ENCODE data around the gene APPBP2.
"Not testable (repeated sequence)": the region's sequence is repeated elsewhere in the genome, so short reads cannot be mapped to it uniquely, and the experiment has no call there.

APPBP2 gene

GRCh38 chr17:60534613-60535157 lies 8.6 kb upstream of the APPBP2 start:
- DNase-seq (ENCODE audit: low read depth in 1 of 2, low spot score in 1 of 2) = no peak

- DNase-seq (ENCODE audit: low read depth in 1 of 2, low spot score in 1 of 2) = no peak
These were observed 8.0 kb upstream of the APPBP2 start for GRCh38 chr17:60534010-60534555.

- DNase-seq (ENCODE audit: low read depth in 1 of 2, low spot score in 1 of 2) = no peak
These were observed 3.8 kb upstream of the APPBP2 start for GRCh38 chr17:60529806-60530205.

GRCh38 chr17:60528828-60529227 lies 2.8 kb upstream of the APPBP2 start:
- DNase-seq (ENCODE audit: low read depth in 1 of 2, low spot score in 1 of 2) = no peak

- no peak for DNase-seq (ENCODE audit: low read depth in 1 of 2, low spot score in 1 of 2)
These were observed 1.7 kb upstream of the APPBP2 start for GRCh38 chr17:60527701-60528100.

- DNase-seq (ENCODE audit: low read depth in 1 of 2, low spot score in 1 of 2) = no peak
These were observed 684 bp upstream of the APPBP2 start for GRCh38 chr17:60526726-60527125.

GRCh38 chr17:60525328-60525684 lies 736 bp downstream of the APPBP2 start:
- no peak for DNase-seq (ENCODE audit: low read depth in 1 of 2, low spot score in 1 of 2)

GRCh38 chr17:60524463-60525327 lies 1.3 kb downstream of the APPBP2 start:
- DNase-seq (ENCODE audit: low read depth in 1 of 2, low spot score in 1 of 2) = no peak

- no peak for DNase-seq (ENCODE audit: low read depth in 1 of 2, low spot score in 1 of 2)
These were observed 2.2 kb downstream of the APPBP2 start for GRCh38 chr17:60523822-60524221.

GRCh38 chr17:60522889-60523626 lies 3.0 kb downstream of the APPBP2 start:
- no peak for DNase-seq (ENCODE audit: low read depth in 1 of 2, low spot score in 1 of 2)

- DNase-seq (ENCODE audit: low read depth in 1 of 2, low spot score in 1 of 2) = no peak
These were observed 6.2 kb downstream of the APPBP2 start for GRCh38 chr17:60519795-60520194.

- not testable (repeated sequence) for DNase-seq (ENCODE audit: low read depth in 1 of 2, low spot score in 1 of 2)
These were observed 10.4 kb downstream of the APPBP2 start for GRCh38 chr17:60515683-60516082.

GRCh38 chr17:60515199-60515598 lies 10.8 kb downstream of the APPBP2 start:
- DNase-seq (ENCODE audit: low read depth in 1 of 2, low spot score in 1 of 2) = not testable (repeated sequence)

GRCh38 chr17:60514500-60514899 lies 11.5 kb downstream of the APPBP2 start:
- DNase-seq (ENCODE audit: low read depth in 1 of 2, low spot score in 1 of 2) = no peak

GRCh38 chr17:60514053-60514452 lies 12.0 kb downstream of the APPBP2 start:
- no peak for DNase-seq (ENCODE audit: low read depth in 1 of 2, low spot score in 1 of 2)

GRCh38 chr17:60513014-60513413 lies 13.0 kb downstream of the APPBP2 start:
- DNase-seq (ENCODE audit: low read depth in 1 of 2, low spot score in 1 of 2) = no peak

- DNase-seq (ENCODE audit: low read depth in 1 of 2, low spot score in 1 of 2) = no peak
These were observed 15.3 kb downstream of the APPBP2 start for GRCh38 chr17:60510723-60511122.

GRCh38 chr17:60510031-60510430 lies 16.0 kb downstream of the APPBP2 start:
- DNase-seq (ENCODE audit: low read depth in 1 of 2, low spot score in 1 of 2) = no peak

GRCh38 chr17:60508384-60508980 lies 17.6 kb downstream of the APPBP2 start:
- DNase-seq (ENCODE audit: low read depth in 1 of 2, low spot score in 1 of 2) = no peak

- no peak for DNase-seq (ENCODE audit: low read depth in 1 of 2, low spot score in 1 of 2)
These were observed 19.7 kb downstream of the APPBP2 start for GRCh38 chr17:60506312-60506711.

- DNase-seq (ENCODE audit: low read depth in 1 of 2, low spot score in 1 of 2) = no peak
These were observed 23.9 kb downstream of the APPBP2 start for GRCh38 chr17:60502145-60502544.

All from stimulated activated CD4-positive, alpha-beta T cell treated with anti-CD3 and anti-CD28 coated beads, Interleukin-15, amount 100 ng/mL, for 1 hour (primary cell).